ENCODE results near the gene PTPRN2.
"Not testable (repeated sequence)": the region's sequence is repeated elsewhere in the genome, so short reads cannot be mapped to it uniquely, and the experiment has no call there.

Gene PTPRN2

GRCh38 chr7:157952050-157952667 is 635.5 kb downstream of the PTPRN2 start:
- DNase-seq (ENCODE audit: low spot score) = no peak

GRCh38 chr7:157951300-157952049 is 636.1 kb downstream of the PTPRN2 start:
- no peak for DNase-seq (ENCODE audit: low spot score)

GRCh38 chr7:157949711-157950110 is 637.9 kb downstream of the PTPRN2 start:
- peak; percentile 53 for DNase-seq (ENCODE audit: low spot score)

- no peak for DNase-seq (ENCODE audit: low spot score)
These were observed 640.1 kb downstream of the PTPRN2 start for GRCh38 chr7:157947504-157947903.

- DNase-seq (ENCODE audit: low spot score) = no peak
These were observed 641.1 kb downstream of the PTPRN2 start for GRCh38 chr7:157946398-157947060.

- DNase-seq (ENCODE audit: low spot score) = no peak
These were observed 642.2 kb downstream of the PTPRN2 start for GRCh38 chr7:157945401-157945800.

GRCh38 chr7:157944734-157945291 is 642.8 kb downstream of the PTPRN2 start:
- DNase-seq (ENCODE audit: low spot score) = no peak

- no peak for DNase-seq (ENCODE audit: low spot score)
These were observed 643.6 kb downstream of the PTPRN2 start for GRCh38 chr7:157944051-157944450.

GRCh38 chr7:157943561-157943960 is 644.1 kb downstream of the PTPRN2 start:
- DNase-seq (ENCODE audit: low spot score) = no peak

GRCh38 chr7:157941210-157941609 is 646.4 kb downstream of the PTPRN2 start:
- no peak for DNase-seq (ENCODE audit: low spot score)

GRCh38 chr7:157940497-157940896 is 647.1 kb downstream of the PTPRN2 start:
- DNase-seq (ENCODE audit: low spot score) = no peak

- DNase-seq (ENCODE audit: low spot score) = no peak
These were observed 649.4 kb downstream of the PTPRN2 start for GRCh38 chr7:157938211-157938610.

- DNase-seq (ENCODE audit: low spot score) = no peak
These were observed 650.2 kb downstream of the PTPRN2 start for GRCh38 chr7:157937406-157937805.

GRCh38 chr7:157936976-157937375 is 650.6 kb downstream of the PTPRN2 start:
- DNase-seq (ENCODE audit: low spot score) = no peak

- DNase-seq (ENCODE audit: low spot score) = not testable (repeated sequence)
These were observed 651.9 kb downstream of the PTPRN2 start for GRCh38 chr7:157935721-157936120.

GRCh38 chr7:157933219-157934155 is 654.1 kb downstream of the PTPRN2 start:
- peak; percentile 58 for DNase-seq (ENCODE audit: low spot score)

GRCh38 chr7:157932498-157933218 is 655.0 kb downstream of the PTPRN2 start:
- DNase-seq (ENCODE audit: low spot score) = peak; percentile 78

- DNase-seq (ENCODE audit: low spot score) = no peak
These were observed 656.6 kb downstream of the PTPRN2 start for GRCh38 chr7:157930926-157931466.

- no peak for DNase-seq (ENCODE audit: low spot score)
These were observed 657.2 kb downstream of the PTPRN2 start for GRCh38 chr7:157930441-157930840.

GRCh38 chr7:157929671-157930070 is 658.0 kb downstream of the PTPRN2 start:
- no peak for DNase-seq (ENCODE audit: low spot score)
